GM06990 (cell line): ENCODE measurements around the gene HMGCS1.
"Not testable (repeated sequence)": the region's sequence is repeated elsewhere in the genome, so short reads cannot be mapped to it uniquely, and the experiment has no call there.

ENCODE experiments used
- DNase-seq: peaks from one replicate; pipeline ENCODE4 v3.0.0-alpha.2; 2011; ENCODE audit not compliant: insufficient read length; ENCODE audit errors: extremely low read depth
- H3K27me3 ChIP-seq: replicated peaks from 2 replicates; pipeline ENCODE4 v1.6.0; 2011; ENCODE audit warnings: low read length; ENCODE audit not compliant: control insufficient read depth, insufficient read depth
- H3K36me3 ChIP-seq: 2 replicates; pipeline ENCODE4 v1.5.1; 2011; ENCODE audit warnings: low read length; ENCODE audit not compliant: control insufficient read depth, insufficient read depth
- H3K4me3 ChIP-seq: replicated peaks from 2 replicates; pipeline ENCODE4 v1.5.1; 2011; ENCODE audit warnings: low read depth, mild to moderate bottlenecking, control low read depth, low read length
- TF ChIP-seq, protein P1 (sequence below): IDR thresholded peaks from 2 replicates; pipeline ENCODE4 v1.5.1; 2011; ENCODE audit warnings: low read length, control low read depth, mild to moderate bottlenecking, inconsistent platforms; ENCODE audit not compliant: insufficient read depth, poor library complexity, severe bottlenecking

Gene HMGCS1

DNA sequence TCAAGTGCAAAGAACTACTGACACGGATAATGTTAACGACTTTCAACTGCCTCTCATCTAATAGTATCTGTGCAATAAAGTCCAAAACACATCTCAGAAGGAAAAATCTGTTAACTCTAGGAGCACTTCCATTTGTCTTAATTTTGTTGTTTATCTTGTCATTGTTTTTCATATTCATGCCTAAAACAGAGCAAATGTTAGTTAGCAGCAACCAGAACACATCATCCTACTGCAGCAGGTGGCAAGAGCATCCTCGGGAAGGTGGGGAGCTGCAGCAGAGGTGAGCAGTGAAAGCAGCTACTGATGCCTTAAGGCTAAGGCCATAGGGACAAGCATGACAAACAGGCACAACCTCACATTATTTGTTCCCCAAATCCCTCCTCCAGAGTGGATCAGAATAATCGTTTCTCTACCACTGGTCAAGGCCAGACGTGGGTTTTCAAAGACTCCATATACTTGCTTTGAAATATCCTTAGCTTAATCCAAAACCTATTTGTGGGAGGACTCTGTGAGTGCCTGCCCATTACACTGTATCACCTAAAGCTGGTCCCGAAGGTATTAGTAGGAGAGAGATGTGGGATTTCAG is 1.0 kb downstream of the HMGCS1 start:
- TF ChIP-seq, protein P1, sequence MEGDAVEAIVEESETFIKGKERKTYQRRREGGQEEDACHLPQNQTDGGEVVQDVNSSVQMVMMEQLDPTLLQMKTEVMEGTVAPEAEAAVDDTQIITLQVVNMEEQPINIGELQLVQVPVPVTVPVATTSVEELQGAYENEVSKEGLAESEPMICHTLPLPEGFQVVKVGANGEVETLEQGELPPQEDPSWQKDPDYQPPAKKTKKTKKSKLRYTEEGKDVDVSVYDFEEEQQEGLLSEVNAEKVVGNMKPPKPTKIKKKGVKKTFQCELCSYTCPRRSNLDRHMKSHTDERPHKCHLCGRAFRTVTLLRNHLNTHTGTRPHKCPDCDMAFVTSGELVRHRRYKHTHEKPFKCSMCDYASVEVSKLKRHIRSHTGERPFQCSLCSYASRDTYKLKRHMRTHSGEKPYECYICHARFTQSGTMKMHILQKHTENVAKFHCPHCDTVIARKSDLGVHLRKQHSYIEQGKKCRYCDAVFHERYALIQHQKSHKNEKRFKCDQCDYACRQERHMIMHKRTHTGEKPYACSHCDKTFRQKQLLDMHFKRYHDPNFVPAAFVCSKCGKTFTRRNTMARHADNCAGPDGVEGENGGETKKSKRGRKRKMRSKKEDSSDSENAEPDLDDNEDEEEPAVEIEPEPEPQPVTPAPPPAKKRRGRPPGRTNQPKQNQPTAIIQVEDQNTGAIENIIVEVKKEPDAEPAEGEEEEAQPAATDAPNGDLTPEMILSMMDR: no peak
- no peaks in the 10 kb centered on the region for H3K27me3 ChIP-seq
- no peak for DNase-seq
- H3K36me3 ChIP-seq: no peaks in the 10 kb centered on the region; the same call in 1 of the 2 replicates
- peak overlapping the region; percentile 97 for H3K4me3 ChIP-seq

DNA sequence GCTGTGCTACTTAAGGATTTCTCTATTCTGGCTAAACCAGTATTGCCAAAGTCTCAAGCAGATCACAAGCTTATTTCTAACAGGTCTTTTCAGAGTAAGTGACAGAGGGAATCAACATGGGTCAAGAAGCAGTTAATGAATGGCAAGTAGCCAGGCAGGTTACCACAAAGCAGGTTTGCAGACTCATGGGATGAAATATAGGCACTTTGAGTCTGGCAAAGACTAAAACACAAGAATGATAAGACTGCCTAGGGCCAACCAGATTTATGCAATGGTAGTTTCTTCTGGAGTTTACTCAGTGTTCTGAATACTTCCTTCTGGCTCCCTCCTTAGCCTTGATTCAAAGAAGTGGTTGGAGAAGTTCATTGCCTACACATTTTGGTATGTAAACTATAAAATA is 3.6 kb downstream of the HMGCS1 start:
- peak overlapping the region; percentile 1; the same call in 1 of the 2 replicates for H3K4me3 ChIP-seq
- H3K27me3 ChIP-seq: no peaks in the 10 kb centered on the region
- no peak for DNase-seq
- TF ChIP-seq, protein P1: no peak
- no peaks in the 10 kb centered on the region; the same call in 1 of the 2 replicates for H3K36me3 ChIP-seq

DNA sequence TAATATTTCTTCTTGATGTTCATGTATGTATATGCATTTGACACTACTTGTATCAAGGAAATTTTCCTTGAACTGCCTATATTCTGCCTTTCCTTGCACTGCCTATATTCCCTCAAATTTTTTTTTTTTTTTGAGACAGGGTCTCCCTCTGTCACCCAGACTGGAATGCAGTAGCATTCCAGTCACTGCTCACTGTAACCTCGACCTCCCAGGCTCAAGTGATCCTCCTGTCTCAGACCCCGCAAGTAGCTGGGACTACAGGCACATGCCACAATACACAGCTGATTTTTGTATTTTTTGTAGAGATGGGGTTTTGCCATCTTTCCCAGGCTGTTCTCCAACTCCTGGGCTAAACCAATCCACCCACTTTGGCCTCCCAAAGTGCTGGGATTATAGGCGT is 4.1 kb downstream of the HMGCS1 start:
- H3K4me3 ChIP-seq: 0 out of 2 replicates have a peak overlapping the region, but pooled peaks have one; percentile 4
- no peaks in the 10 kb centered on the region; the same call in 1 of the 2 replicates for H3K36me3 ChIP-seq
- TF ChIP-seq, protein P1: no peak

DNA sequence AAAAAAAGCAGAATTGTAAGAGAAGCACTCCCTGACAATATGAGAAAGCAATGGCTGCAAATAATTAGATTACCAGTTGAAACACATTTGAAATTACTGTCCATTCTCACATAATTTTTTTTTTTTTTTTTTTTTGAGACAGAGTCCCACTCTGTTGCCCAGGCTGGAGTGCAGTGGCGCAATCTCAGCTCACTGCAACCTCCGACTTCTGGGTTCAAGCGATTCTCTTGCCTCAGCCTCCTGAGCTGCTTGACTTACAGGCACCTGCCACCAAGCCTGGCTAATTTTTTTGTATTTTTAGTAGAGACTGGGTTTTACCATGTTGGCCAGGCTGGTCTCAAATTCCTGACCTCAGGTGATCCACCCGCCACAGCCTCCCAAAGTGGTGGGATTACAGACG is 6.3 kb downstream of the HMGCS1 start:
- not testable (repeated sequence) for H3K4me3 ChIP-seq, H3K27me3 ChIP-seq, DNase-seq, H3K36me3 ChIP-seq

More for the DNA sequence above, 4.1 kb downstream of the HMGCS1 start:
- no peaks in the 10 kb centered on the region for H3K27me3 ChIP-seq
- no peak for DNase-seq

DNA sequence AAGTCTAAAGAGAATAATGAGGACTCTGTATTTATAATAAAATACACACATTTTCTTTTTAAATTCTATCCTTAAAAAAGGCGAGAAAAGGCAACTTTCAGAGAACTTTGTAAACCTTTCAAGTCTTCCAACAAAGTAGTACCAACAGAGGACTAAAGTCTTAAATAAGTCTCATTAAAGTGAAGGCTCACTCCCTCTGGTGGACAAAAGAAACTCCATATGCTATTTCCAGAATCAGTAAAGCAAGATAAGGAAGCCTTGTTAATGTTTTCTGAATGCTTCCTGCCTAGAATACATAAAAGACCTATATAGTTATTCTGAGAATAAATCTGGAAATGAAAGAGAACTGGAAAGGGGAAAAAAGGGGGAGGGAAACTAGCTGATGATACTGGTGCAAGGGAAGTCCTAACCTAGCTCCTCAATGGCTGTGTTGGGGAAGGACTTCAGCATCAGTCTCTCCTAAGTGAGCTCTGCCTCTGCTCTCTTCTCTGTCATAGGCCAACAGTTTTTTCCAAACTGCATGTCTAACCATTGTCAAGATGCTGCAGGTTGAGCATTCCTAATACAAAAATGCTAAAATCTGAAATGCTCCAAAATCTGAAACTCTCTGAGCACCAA is 7.2 kb downstream of the HMGCS1 start:
- peaks cover 2% of the 10 kb centered on the region; the same call in 1 of the 2 replicates for H3K36me3 ChIP-seq
- DNase-seq: peak; percentile 20
- TF ChIP-seq, protein P1: peak; percentile 63
- H3K27me3 ChIP-seq: no peaks in the 10 kb centered on the region
- no peak overlapping the region for H3K4me3 ChIP-seq

DNA sequence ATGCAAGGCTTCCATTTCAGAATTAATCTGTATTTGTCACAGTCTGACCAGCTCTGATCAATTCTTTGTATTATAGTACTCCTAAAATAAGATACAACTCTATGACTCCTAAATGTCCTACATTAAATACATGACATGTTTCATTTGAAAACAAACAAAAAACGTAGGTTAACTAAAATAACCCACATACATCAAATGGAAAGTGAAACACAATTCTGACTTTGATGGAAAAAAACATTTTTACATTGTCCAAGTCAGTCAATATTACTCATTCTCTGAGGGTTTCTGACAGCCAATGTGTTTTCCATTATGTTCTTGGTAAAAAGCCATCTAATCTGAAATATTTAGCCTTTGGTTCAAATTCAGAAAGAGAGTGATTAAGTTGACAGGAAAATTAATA is 8.7 kb downstream of the HMGCS1 start:
- H3K27me3 ChIP-seq: no peaks in the 10 kb centered on the region
- no peak overlapping the region for H3K4me3 ChIP-seq
- H3K36me3 ChIP-seq: peaks cover 4% of the 10 kb centered on the region
- TF ChIP-seq, protein P1: no peak
- DNase-seq: peak; percentile 37
